ENCODE measurements around the gene PLA2G6.

PLA2G6 gene

GRCh38 chr22:38213319-38213989, 31.8 kb upstream of the PLA2G6 start:
- DNase-seq: no peak

GRCh38 chr22:38212442-38212841, 30.8 kb upstream of the PLA2G6 start:
- no peak for DNase-seq

GRCh38 chr22:38211556-38211955, 29.9 kb upstream of the PLA2G6 start:
- no peak for DNase-seq

DNA sequence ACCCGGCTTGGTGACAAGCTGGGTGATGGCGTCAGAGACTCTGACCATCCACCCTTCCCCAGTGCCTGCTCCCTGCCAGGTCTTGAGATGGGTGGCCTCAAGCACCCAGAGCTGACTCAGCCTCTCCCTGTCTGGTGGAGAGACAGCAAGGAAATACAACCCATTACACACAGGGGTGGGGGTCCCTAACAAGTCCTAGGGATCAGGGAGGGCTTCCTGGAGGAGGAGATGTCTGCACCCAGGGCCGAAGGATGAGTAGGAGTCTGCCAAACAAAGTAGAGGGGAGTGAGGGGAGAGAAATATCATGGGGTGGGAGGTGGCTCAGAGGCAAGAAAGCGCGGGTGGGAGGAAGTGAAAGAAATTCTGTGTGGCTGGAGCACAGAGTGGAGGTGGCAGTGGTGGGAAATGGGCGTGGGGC, 26.9 kb upstream of the PLA2G6 start:
- no peak for DNase-seq

DNA sequence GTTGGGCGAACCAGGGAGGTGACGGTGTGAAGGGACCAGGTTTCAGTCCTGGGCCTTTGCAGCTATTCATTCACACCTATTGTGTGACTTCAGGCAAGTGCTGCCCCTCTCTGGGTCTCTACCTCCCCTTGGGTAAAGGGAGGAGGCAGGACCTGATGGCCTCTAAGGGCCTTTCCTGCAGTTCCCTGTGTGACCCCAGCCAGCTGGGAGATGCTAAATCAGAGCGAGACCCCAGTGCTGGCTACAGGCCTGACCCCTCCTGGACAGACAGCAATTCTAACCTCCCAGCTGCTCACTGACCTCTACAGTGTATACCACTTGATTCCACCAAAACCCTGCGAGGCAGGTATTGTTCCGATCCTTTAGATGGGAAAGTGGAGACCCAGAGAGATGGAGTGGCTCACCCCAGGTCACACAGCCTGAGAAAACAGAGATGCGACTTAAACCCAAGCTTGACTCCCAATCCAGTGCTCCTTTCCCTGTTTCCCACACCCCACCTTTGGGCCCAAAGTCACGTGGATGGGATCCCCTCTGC, 26.3 kb upstream of the PLA2G6 start:
- no peak for DNase-seq

GRCh38 chr22:38205261-38206128, 23.9 kb upstream of the PLA2G6 start:
- DNase-seq: no peak

GRCh38 chr22:38204784-38205183, 23.2 kb upstream of the PLA2G6 start:
- DNase-seq: no peak

GRCh38 chr22:38203855-38204514, 22.4 kb upstream of the PLA2G6 start:
- DNase-seq: no peak

- peak in 1 of 4 experiments; percentile 26 for DNase-seq
Observed at GRCh38 chr22:38203090-38203810, 21.6 kb upstream of the PLA2G6 start.

- DNase-seq: peak in 1 of 4 experiments; percentile 43
Observed at GRCh38 chr22:38202437-38203089, 20.9 kb upstream of the PLA2G6 start.

DNA sequence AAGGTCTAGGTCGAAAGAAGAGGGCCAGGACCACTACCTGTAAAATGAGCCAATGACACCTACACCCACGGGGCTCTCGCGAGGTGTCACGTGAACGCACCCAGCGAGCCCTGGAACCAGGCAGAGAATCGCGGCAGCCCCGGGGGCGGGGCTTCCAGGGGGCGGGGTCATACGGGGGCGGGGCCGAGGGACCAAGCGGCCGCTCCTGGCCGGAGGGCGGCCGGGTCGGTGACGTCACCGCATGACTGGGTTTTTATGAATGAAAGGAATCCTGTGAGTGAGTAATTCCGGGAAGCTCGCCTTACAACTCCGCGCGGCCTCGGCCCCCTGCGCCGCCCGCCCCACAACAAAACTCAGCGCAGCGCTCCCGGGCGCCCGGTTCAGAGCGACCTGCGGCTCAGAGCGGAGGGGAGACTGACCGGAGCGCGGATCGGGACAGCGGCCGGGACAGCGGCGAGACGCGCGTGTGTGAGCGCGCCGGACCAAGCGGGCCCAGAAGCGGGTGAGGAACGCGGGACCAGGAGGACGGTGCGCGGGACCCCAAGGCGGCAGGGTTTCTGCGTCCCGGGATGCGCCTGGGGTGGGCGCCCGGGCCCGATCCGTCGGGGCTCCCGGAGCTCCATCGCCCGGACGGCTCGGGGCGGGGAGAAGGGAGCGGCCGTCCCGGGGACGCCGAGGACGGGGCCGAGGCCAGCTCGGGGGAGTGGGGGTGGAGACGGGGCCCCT, 20.2 kb upstream of the PLA2G6 start, which contains the start of gene MAFF:
TSS of gene MAFF (plus strand) at position 284 of the 726 bp plus-strand sequence. CDS start 11,860 bp downstream, outside the sequence.
- peak; percentile 42 to 75 (median 60) for DNase-seq

- DNase-seq: no peak
Observed at GRCh38 chr22:38201371-38201710, 19.7 kb upstream of the PLA2G6 start.

DNA sequence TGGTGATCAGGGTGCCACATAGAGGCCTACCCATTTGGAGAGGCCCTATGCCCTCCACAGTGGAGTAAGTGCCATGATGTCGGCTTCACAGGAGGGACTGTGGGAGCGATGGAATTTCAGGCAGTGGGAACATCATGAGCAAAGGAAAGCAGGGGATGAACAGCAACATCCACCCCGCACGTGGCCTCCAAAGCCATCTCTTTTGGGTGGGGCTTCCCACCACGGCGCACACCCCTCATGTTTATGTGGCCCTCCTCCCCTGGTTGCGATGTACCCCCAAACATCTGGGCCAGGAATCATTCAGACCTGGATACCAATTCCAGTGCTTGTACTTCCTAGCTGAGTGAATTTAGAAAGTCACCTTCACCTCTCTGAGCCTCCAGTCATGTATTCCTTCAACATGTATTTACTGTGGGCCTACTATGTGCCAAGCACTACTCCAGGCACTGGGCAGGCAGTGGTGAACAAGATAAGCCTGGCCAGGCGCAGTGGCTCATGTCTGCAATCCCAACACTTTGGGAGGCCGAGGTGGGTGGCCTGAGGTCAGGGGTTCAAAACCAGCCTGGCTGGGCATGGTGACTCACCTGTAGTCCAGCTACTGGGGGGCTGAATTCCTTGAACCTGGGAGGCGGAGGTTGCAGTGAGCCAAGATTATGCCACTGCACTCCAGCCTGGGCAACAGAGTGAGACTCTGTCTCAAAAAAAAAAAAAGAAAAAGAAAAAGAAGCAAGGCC, 18.4 kb upstream of the PLA2G6 start:
- DNase-seq: no peak

DNA sequence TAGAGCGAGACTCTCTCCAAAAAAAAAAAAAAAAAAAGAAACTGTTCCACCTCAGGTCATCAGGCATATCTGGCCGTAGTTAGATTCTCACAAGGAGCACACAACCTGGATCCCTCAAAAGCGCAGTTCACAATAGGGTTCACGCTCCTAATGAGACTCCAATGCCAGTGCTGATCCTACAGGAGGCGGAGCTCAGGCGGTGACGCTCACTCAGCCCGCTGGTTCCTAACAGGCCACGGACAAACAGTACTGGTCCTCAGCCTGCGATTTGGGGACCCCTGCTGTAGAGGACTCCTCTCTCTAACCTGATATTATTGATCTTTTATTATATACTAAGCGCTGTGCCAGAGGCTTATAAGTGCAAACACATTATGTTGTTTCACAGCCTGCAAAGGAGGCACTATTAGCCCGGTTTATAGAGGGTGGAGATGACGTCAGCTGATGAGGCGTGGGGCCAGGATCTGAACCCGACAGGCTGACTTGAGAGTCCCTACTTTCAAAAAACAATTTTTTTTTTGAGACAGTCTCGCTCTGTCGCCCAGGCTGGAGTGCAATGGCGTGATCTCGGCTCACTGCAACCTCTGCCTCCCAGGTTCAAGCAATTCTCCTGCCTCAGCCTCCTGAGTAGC, 15.3 kb upstream of the PLA2G6 start:
- DNase-seq: no peak

- no peak for DNase-seq
Observed at GRCh38 chr22:38193580-38193979, 11.9 kb upstream of the PLA2G6 start.

- DNase-seq: no peak
Observed at GRCh38 chr22:38192475-38192863, 10.8 kb upstream of the PLA2G6 start.

GRCh38 chr22:38191731-38192474, 10.3 kb upstream of the PLA2G6 start:
- no peak for DNase-seq

- no peak for DNase-seq
Observed at GRCh38 chr22:38191055-38191454, 9.4 kb upstream of the PLA2G6 start.

DNA sequence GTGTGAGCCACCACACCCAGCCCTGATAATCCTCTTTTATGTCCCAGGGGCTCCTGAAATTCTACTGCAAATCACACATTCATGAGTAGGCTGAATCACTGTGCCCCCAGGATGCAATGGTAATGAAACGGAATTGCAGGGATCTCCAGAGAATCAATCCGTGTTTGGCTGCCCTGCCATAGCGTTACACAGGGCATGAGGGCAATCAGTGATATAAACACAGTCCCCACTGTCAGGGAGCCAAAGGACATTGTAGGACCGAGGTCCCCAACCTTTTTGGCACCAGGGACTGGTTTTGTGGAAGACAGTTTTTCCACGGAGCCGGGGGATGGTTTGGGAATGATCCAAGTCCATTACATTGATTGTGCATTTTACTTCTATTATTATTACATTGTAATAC, 9.0 kb upstream of the PLA2G6 start:
- no peak for DNase-seq

DNA sequence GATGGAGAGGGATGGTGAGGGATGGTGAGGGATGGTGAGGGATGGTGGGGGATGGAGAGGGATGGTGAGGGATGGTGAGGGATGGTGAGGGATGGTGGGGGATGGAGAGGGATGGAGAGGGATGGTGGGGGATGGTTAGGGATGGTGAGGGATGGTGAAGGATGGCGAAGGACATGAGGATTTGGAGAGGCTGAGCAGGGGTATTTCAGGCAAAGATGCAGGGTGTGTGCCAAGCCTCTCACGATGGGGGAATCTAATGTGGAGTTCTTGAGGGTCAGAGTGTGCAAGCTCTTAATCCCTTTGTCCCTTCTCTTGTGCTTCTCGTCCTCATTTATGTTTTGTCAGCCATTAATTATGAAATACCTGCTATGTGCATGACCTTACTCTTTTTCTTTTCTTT, 7.5 kb upstream of the PLA2G6 start:
- no peak for DNase-seq
